Caki2 (cell line): ENCODE data around the gene DIAPH3. TPM values are rescaled to one million over a fixed set of nuclear protein-coding genes. Genes with fewer than 3 reads are reported as not detected.
"Not testable (repeated sequence)": the region's sequence is repeated elsewhere in the genome, so short reads cannot be mapped to it uniquely, and the experiment has no call there.

Source experiments
- DNase-seq: peaks from one replicate; pipeline ENCODE4 v3.0.0-alpha.2; 2015; ENCODE audit warnings: low read depth
- in situ Hi-C: cut with HindIII; loops from 2 replicates; pipeline ENCODE4 v1.10.0; 2016; ENCODE audit warnings: low sequenced_read_pairs, low pct_unique_long_range_greater_than_20kb, mixed read lengths
- total RNA-seq: library from RNA; depleted of rRNA; stranded (reverse); fragments of >200 nt; shearing (Covaris generic); gene quantifications from 2 replicates; pipeline ENCODE4 v1.2.3, GENCODE V29; 2014; ENCODE audit warnings: low replicate concordance

Gene DIAPH3
- total RNA-seq, 1 experiment from 2014 or later, result 8.5 TPM

- in situ Hi-C loops, result not testable (repeated sequence)
These were observed 115.4 kb downstream of the DIAPH3 start for GRCh38 chr13:60048353-60048752.

GRCh38 chr13:60047918-60048317 lies 115.8 kb downstream of the DIAPH3 start:
- in situ Hi-C loops, result no loop called here
- peak; percentile 8 for DNase-seq

More at GRCh38 chr13:60048353-60048752, 115.4 kb downstream of the DIAPH3 start:
- DNase-seq, result not testable (repeated sequence)

- in situ Hi-C loops, result no loop called here
- DNase-seq, result no peak
These were observed 119.4 kb downstream of the DIAPH3 start for GRCh38 chr13:60044321-60044720.

GRCh38 chr13:60043262-60043661 lies 120.5 kb downstream of the DIAPH3 start:
- in situ Hi-C loops, result no loop called here

GRCh38 chr13:60040668-60041067 lies 123.1 kb downstream of the DIAPH3 start:
- DNase-seq, in situ Hi-C loops: not testable (repeated sequence)

More at GRCh38 chr13:60043262-60043661, 120.5 kb downstream of the DIAPH3 start:
- DNase-seq, result no peak

GRCh38 chr13:60035874-60036273 lies 127.9 kb downstream of the DIAPH3 start:
- in situ Hi-C loops, result no loop called here
- DNase-seq, result no peak

- in situ Hi-C loops, result no loop called here
These were observed 130.9 kb downstream of the DIAPH3 start for GRCh38 chr13:60032851-60033250.

GRCh38 chr13:60028021-60028420 lies 135.7 kb downstream of the DIAPH3 start:
- DNase-seq, result no peak
- in situ Hi-C loops, result no loop called here

More at GRCh38 chr13:60032851-60033250, 130.9 kb downstream of the DIAPH3 start:
- no peak for DNase-seq

- DNase-seq, result no peak
- in situ Hi-C loops, result no loop called here
These were observed 137.4 kb downstream of the DIAPH3 start for GRCh38 chr13:60026286-60026685.

- DNase-seq, result no peak
- in situ Hi-C loops, result no loop called here
These were observed 143.4 kb downstream of the DIAPH3 start for GRCh38 chr13:60020288-60020687.

GRCh38 chr13:60019119-60019993 lies 144.4 kb downstream of the DIAPH3 start:
- in situ Hi-C loops, result no loop called here
- no peak for DNase-seq

- in situ Hi-C loops, result no loop called here
- DNase-seq, result no peak
These were observed 145.2 kb downstream of the DIAPH3 start for GRCh38 chr13:60018536-60018935.

GRCh38 chr13:60016229-60016628 lies 147.5 kb downstream of the DIAPH3 start:
- DNase-seq, result no peak
- in situ Hi-C loops, result no loop called here

GRCh38 chr13:60013166-60013565 lies 150.6 kb downstream of the DIAPH3 start:
- in situ Hi-C loops, result no loop called here
- no peak for DNase-seq

GRCh38 chr13:60012488-60012887 lies 151.2 kb downstream of the DIAPH3 start:
- in situ Hi-C loops, result no loop called here
- no peak for DNase-seq

- no peak for DNase-seq
- in situ Hi-C loops, result no loop called here
These were observed 154.2 kb downstream of the DIAPH3 start for GRCh38 chr13:60009300-60010253.

GRCh38 chr13:60001889-60002288 lies 161.8 kb downstream of the DIAPH3 start:
- no peak for DNase-seq
- in situ Hi-C loops, result no loop called here

GRCh38 chr13:60000976-60001375 lies 162.8 kb downstream of the DIAPH3 start:
- no peak for DNase-seq
- in situ Hi-C loops, result no loop called here

GRCh38 chr13:60000081-60000480 lies 163.6 kb downstream of the DIAPH3 start:
- in situ Hi-C loops, result no loop called here
- no peak for DNase-seq
